ENCODE data around the gene MRGPRE.

MRGPRE gene

DNA sequence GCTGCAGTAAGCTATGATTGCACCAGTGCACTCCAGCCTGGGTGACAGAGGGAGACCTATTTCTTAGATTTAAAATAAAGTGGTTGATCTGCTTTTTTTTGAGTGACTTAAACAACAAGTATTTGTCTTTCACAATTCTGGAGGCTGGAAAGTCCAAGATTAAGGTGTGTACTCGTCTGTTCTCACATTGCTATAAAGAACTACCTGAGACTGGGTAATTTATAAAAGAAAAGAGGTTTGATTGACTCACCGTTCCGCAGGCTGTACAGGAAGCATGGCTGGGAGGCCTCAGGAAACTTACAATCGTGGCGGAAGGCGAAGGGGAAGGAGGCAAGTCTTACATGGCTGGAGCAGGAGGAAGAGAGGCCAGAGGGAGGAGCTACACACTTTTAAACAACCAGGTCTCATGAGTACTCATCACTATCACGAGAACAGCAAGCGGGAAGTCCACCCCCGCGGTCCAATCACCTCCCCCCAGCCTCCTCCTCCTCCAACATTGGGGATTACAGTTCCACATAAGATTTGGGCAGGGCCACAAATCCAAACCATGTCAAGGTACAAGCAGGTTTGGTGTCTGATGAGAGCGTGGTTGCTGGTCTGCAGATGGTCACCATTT, 47.4 kb downstream of the MRGPRE start:
- no peaks in the 10 kb centered on the region for H3K79me2 ChIP-seq (ENCODE audit: low read length)
- H3K9me2 ChIP-seq (replicated peaks; ENCODE audit: insufficient read depth, low read length): no peaks in the 10 kb centered on the region
- DNase-seq: no peak
- no peaks in the 10 kb centered on the region for H4K20me1 ChIP-seq (ENCODE audit: insufficient read depth, low read length)
- no peaks in the 10 kb centered on the region for H3K36me3 ChIP-seq (replicated peaks; ENCODE audit: insufficient read depth, low read length)
- no peak overlapping the region for H3K4me2 ChIP-seq (ENCODE audit: low read depth, low read length)
- H3F3A ChIP-seq (ENCODE audit: insufficient read depth, low read length): no peaks in the 10 kb centered on the region
- H3K27ac ChIP-seq (ENCODE audit: low read length): no peak overlapping the region
- no peak overlapping the region for H3K4me3 ChIP-seq (ENCODE audit: low read length)
- H2AFZ ChIP-seq (ENCODE audit: low read length): no peak overlapping the region
- TF ChIP-seq EZH2 (optimal IDR thresholded peaks at IDR 0.05; ENCODE audit: low read depth, low read length) (no peak), EZH2phosphoT487 (IDR thresholded peaks at IDR 0.05; ENCODE audit: low read length) (no peak)
- TF ChIP-seq, protein P1, sequence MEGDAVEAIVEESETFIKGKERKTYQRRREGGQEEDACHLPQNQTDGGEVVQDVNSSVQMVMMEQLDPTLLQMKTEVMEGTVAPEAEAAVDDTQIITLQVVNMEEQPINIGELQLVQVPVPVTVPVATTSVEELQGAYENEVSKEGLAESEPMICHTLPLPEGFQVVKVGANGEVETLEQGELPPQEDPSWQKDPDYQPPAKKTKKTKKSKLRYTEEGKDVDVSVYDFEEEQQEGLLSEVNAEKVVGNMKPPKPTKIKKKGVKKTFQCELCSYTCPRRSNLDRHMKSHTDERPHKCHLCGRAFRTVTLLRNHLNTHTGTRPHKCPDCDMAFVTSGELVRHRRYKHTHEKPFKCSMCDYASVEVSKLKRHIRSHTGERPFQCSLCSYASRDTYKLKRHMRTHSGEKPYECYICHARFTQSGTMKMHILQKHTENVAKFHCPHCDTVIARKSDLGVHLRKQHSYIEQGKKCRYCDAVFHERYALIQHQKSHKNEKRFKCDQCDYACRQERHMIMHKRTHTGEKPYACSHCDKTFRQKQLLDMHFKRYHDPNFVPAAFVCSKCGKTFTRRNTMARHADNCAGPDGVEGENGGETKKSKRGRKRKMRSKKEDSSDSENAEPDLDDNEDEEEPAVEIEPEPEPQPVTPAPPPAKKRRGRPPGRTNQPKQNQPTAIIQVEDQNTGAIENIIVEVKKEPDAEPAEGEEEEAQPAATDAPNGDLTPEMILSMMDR (IDR thresholded peaks at IDR 0.05; ENCODE audit: low read length): no peak
- no peak overlapping the region for H3K9ac ChIP-seq (ENCODE audit: low read length)
- peaks cover 28% of the 10 kb centered on the region for H3K27me3 ChIP-seq (replicated peaks; ENCODE audit: insufficient read depth, low read length)
- no peaks in the 10 kb centered on the region for H3K4me1 ChIP-seq (ENCODE audit: low read length)
- H3K9me3 ChIP-seq (replicated peaks; ENCODE audit: insufficient read depth, low read length): no peaks in the 10 kb centered on the region

DNA sequence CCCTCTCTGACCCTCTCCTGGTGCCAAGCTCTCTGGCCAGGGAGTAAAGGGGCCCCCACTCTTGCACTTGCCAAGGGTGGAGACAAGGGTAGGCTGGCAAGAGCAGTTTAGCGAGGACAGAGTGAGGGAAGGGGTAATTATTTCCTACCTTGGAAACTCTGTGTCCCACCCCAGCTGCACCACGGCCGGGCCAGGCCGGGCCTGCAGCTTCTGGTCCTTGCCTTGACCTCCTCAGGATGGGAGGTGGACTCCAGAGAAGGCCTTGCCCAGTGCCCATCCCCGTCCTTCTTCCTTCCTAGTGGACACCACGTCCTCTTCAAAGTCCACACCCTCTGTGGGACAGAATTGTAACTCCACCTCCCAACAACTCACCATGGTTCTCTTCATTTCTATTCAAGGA, 48.7 kb downstream of the MRGPRE start:
- Histone ChIP-seq H3K4me1 (ENCODE audit: low read length) (no peaks in the 10 kb centered on the region), H3K9me3 (replicated peaks; ENCODE audit: insufficient read depth, low read length) (no peaks in the 10 kb centered on the region), H3K4me3 (ENCODE audit: low read length) (no peak overlapping the region), H3K27me3 (replicated peaks; ENCODE audit: insufficient read depth, low read length) (peaks cover 20% of the 10 kb centered on the region), H3K4me2 (ENCODE audit: low read depth, low read length) (no peak overlapping the region), H4K20me1 (ENCODE audit: insufficient read depth, low read length) (no peaks in the 10 kb centered on the region), H3K79me2 (ENCODE audit: low read length) (no peaks in the 10 kb centered on the region), H3K9me2 (replicated peaks; ENCODE audit: insufficient read depth, low read length) (no peaks in the 10 kb centered on the region), H2AFZ (ENCODE audit: low read length) (no peak overlapping the region), H3K9ac (ENCODE audit: low read length) (no peak overlapping the region), H3F3A (ENCODE audit: insufficient read depth, low read length) (no peaks in the 10 kb centered on the region), H3K36me3 (replicated peaks; ENCODE audit: insufficient read depth, low read length) (no peaks in the 10 kb centered on the region), H3K27ac (ENCODE audit: low read length) (no peak overlapping the region)
- TF ChIP-seq EZH2 (optimal IDR thresholded peaks at IDR 0.05; ENCODE audit: low read depth, low read length) (no peak), EZH2phosphoT487 (IDR thresholded peaks at IDR 0.05; ENCODE audit: low read length) (no peak)
- TF ChIP-seq, protein P1 (IDR thresholded peaks at IDR 0.05; ENCODE audit: low read length): no peak
- DNase-seq: no peak

DNA sequence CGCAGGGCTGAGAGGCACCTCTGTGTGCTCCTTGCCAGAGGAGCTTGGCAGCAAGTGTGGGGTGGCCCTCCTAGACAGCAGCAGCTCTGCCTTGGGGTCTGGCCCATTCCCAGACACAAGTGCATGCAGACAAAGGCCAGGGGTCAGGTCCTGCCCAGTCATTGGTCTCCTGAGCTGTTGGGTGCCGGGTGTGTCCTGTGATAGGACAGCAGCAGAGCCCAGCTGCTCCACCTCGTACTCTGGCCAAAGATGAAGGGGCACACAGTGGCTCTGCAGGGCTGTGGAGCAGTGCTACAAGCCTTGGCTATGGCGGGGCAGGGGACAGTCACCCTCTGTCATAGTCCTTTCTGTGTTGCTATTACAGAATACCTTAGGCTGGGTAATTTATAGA, 49.8 kb downstream of the MRGPRE start:
- Histone ChIP-seq H3K27me3 (replicated peaks; ENCODE audit: insufficient read depth, low read length) (peaks cover 10% of the 10 kb centered on the region; the same call in 1 of the 2 replicates), H3K9me2 (replicated peaks; ENCODE audit: insufficient read depth, low read length) (no peaks in the 10 kb centered on the region), H3K79me2 (ENCODE audit: low read length) (no peaks in the 10 kb centered on the region), H3K36me3 (replicated peaks; ENCODE audit: insufficient read depth, low read length) (no peaks in the 10 kb centered on the region), H3K4me3 (ENCODE audit: low read length) (no peak overlapping the region), H3K27ac (ENCODE audit: low read length) (no peak overlapping the region), H2AFZ (ENCODE audit: low read length) (no peak overlapping the region), H3K9ac (ENCODE audit: low read length) (no peak overlapping the region), H3K4me1 (ENCODE audit: low read length) (no peaks in the 10 kb centered on the region), H3K9me3 (replicated peaks; ENCODE audit: insufficient read depth, low read length) (no peaks in the 10 kb centered on the region), H4K20me1 (ENCODE audit: insufficient read depth, low read length) (no peaks in the 10 kb centered on the region), H3F3A (ENCODE audit: insufficient read depth, low read length) (no peaks in the 10 kb centered on the region), H3K4me2 (ENCODE audit: low read depth, low read length) (no peak overlapping the region)
- no peak for TF ChIP-seq EZH2phosphoT487 (IDR thresholded peaks at IDR 0.05; ENCODE audit: low read length)
- DNase-seq: no peak

DNA sequence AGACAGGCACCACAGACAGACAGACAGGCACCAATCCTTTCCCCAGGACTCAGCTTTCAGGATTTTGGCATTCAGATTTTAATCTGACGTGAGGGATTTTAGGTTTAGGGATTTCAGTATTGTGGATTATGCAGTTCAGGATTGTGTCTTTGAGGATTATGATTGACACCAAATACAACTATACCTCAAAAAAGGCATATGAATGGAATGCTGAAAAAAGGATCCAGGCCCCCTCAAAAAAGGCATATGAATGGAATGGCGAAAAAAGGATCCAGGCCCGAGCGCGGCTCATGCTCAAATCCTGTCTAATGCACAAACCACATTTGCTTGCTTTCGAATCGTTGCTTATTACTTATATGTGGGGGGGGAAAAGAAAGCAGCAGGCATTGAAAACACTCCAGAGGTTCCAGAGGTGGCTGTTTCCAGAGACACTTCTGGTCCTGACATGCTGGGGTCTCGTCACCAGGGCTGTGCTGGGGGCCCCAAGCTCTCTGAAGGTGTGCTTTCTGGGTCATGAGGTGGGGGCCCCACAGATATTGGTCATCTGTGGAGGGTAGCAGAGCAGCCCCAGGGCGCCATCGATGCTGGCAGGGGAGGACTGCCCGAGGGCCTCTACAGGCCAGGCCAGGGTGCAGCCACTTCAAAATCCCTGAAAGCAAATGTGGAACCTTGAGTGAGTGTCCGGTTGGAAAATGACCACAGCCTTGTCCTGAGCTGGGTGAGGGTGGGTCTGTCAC, 50.3 kb downstream of the MRGPRE start:
- H3K4me2 ChIP-seq (ENCODE audit: low read depth, low read length): no peak overlapping the region
- no peak for TF ChIP-seq EZH2 (optimal IDR thresholded peaks at IDR 0.05; ENCODE audit: low read depth, low read length)
- TF ChIP-seq, protein P1 (IDR thresholded peaks at IDR 0.05; ENCODE audit: low read length): no peak
- TF ChIP-seq EZH2phosphoT487 (IDR thresholded peaks at IDR 0.05; ENCODE audit: low read length): no peak
- no peaks in the 10 kb centered on the region for H4K20me1 ChIP-seq (ENCODE audit: insufficient read depth, low read length)
- no peaks in the 10 kb centered on the region for H3F3A ChIP-seq (ENCODE audit: insufficient read depth, low read length)
- no peak overlapping the region for H2AFZ ChIP-seq (ENCODE audit: low read length)
- no peak overlapping the region for H3K9ac ChIP-seq (ENCODE audit: low read length)
- H3K4me1 ChIP-seq (ENCODE audit: low read length): no peaks in the 10 kb centered on the region
- no peaks in the 10 kb centered on the region for H3K9me2 ChIP-seq (replicated peaks; ENCODE audit: insufficient read depth, low read length)
- H3K4me3 ChIP-seq (ENCODE audit: low read length): no peak overlapping the region
- no peak for DNase-seq
- no peaks in the 10 kb centered on the region for H3K36me3 ChIP-seq (replicated peaks; ENCODE audit: insufficient read depth, low read length)
- H3K27me3 ChIP-seq (replicated peaks; ENCODE audit: insufficient read depth, low read length): peaks cover 4% of the 10 kb centered on the region; the same call in 1 of the 2 replicates
- no peaks in the 10 kb centered on the region for H3K79me2 ChIP-seq (ENCODE audit: low read length)
- no peaks in the 10 kb centered on the region for H3K9me3 ChIP-seq (replicated peaks; ENCODE audit: insufficient read depth, low read length)
- H3K27ac ChIP-seq (ENCODE audit: low read length): no peak overlapping the region
